OCI-LY7 (cell line): Measurements from ENCODE around the gene ZNF627.

Experiments
- CTCF ChIP-seq: fragments of 200-600 bp; sonication (generic); conservative IDR thresholded peaks from 2 replicates; pipeline ENCODE4 v1.5.1; 2014; ENCODE audit warnings: mild to moderate bottlenecking, antibody characterized with exemption, low read length, moderate library complexity, mixed read lengths
- EZH2phosphoT487 ChIP-seq: fragments of 200-600 bp; sonication (generic); IDR thresholded peaks from 2 replicates; pipeline ENCODE4 v1.6.1; 2018; ENCODE audit warnings: low read depth, borderline replicate concordance, mild to moderate bottlenecking, mixed run types, antibody characterized with exemption, low read length, moderate library complexity, mixed read lengths

DNA sequence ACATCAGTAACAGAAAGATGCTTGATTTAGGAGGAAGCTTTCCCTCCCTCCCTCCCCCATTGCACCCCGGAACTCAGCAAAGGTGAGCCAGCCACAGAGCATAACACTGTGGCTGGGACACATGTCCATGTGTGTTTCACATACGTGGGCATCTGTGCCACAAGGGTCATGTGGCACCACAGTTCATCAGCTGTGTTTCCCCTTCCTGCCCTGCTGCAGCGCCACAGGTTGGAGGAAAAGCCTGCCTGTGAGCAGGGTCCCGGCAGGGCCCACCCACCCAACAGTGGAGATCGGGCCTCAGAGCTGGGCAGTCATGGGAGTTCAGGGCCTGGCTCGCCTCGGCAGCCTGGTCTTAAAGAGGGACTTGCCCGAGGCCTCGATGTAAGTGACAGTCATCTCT, 22.6 kb upstream of the ZNF627 start:
- no peak for TF ChIP-seq CTCF
- no peak for TF ChIP-seq EZH2phosphoT487
